ENCODE measurements around the gene NOTO.

- TF ChIP-seq CTCF (IDR thresholded peaks at IDR 0.05) (no peak), EZH2 (IDR thresholded peaks at IDR 0.05; ENCODE audit: borderline replicate concordance, insufficient read depth, low read depth, low read length, poor library complexity, severe bottlenecking) (no peak)
Measured at GRCh38 chr2:73253400-73253799, 51.0 kb downstream of the NOTO start.

All from B cell (primary cell).